CD4-positive, alpha-beta T cell treated with Interleukin-12 subunit alpha and Interleukin-12 subunit beta, for 1 hour (primary cell): ENCODE data around the gene SMO.
"Not testable (repeated sequence)": the region's sequence is repeated elsewhere in the genome, so short reads cannot be mapped to it uniquely, and the experiment has no call there.

Source experiments
- DNase-seq: peaks from one replicate; pipeline ENCODE4 v3.0.0-alpha.2; 2020

The SMO gene

GRCh38 chr7:129169686-129170440 lies 18.6 kb upstream of the SMO start:
- DNase-seq = peak; percentile 3

DNA sequence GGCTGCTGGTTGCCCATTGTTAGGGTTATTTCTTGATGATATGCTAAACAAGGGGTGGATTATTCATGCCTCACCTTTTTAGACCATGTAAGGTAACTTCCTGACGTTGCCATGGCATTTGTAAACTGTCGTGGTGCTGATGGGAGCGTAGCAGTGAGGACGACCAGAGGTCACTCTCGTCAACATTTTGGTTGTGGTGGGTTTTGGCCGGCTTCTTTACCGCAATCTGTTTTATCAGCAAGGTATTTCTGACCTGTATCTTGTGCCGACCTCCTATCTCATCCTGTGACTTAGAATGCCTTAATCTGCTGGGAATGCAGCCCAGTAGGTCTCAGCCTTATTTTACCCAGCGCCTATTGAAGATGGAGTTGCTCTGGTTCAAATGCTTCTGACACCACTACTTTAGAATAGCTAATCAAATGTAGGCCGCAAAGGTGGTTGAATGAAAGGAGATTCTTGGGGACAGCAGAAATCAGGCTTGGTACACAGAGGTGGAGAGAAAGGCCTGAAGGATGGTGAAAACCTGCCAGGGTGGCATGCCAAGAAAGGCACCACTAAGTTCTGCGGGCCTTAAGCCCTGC lies 17.9 kb upstream of the SMO start:
- no peak for DNase-seq

DNA sequence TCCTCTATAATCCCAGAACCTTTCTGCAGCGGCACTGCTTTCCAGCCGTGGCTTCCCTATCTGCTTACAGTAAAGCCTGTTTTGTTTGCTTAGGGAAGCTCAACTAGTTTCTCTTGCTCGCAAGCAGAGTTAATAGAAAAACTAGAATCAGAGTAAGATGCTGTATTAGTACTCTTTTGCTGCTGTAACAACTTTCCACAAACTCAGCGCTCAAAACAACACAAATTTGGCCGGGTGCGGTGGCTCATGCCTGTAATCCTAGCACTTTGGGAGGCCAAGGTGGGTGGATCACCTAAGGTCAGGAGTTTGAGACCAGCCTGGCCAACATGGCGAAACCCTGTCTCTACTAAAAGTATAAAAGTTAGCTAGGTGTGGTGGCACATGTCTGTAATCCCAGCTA lies 14.6 kb upstream of the SMO start:
- not testable (repeated sequence) for DNase-seq

DNA sequence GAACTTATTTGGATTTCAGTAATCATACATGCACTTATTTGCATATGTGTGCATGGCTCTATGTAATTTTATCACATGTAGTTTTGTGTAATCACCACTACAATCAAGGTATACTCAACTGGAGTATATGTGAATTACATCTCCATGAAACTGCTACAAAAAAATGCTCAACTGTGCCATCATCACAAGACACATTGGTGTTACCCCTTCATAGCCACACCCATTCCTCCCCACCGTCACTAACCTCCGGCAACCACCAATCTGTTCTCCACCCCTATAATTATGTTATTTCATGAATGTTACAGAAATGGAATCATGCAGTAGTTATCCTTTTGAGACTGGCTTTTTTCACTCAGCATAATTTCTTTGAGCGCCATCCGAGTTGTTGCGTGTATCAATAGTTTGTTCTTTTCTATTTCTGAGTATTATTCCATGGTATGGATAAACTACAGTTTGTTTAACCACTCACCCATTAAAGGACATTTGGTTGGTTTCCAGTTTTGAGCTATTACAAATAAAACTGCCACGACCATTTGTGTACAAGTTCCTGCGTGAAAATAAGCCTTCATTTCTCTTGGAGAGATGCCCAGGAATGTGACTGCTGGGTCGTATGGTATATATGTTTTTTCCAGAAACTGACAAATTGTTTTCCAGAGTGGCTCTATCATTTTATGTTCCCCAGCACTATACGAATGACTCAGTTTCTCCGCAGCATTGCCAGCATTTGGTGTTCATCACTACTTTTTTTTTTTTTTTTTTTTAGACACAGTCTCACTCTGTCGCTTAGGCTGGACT lies 11.3 kb upstream of the SMO start:
- DNase-seq = no peak

DNA sequence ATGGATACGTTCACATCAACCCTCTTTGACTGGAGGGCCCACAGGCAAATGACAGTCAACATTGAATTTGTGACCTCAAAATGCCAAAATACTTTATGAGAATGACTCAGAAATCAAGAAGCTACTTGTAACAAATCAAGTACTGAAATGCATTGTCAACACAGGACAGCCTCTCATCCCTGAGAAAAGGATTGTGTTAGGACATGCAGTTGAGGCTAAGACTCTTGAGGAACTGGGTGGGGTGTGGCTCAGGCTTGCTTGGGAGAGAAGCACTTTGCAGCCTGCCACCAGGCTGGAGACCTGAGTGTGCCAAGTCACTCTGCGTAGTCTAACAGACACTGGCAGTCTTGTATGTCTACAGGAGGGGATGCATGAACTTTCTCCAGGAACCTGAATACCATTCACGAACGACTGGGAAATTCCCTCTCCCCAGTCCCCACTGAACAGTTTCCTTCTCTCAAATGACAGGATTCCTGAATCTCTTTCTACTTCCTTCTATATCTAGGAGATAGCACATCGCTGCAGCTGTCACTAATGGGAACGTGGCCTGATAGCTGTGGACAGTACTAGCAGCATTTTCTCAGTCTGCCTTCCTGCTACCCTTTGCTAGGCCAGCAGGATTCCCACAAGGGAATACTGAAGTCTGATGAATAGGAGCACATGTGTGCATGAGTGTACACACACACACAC lies 3.3 kb upstream of the SMO start:
- no peak for DNase-seq

DNA sequence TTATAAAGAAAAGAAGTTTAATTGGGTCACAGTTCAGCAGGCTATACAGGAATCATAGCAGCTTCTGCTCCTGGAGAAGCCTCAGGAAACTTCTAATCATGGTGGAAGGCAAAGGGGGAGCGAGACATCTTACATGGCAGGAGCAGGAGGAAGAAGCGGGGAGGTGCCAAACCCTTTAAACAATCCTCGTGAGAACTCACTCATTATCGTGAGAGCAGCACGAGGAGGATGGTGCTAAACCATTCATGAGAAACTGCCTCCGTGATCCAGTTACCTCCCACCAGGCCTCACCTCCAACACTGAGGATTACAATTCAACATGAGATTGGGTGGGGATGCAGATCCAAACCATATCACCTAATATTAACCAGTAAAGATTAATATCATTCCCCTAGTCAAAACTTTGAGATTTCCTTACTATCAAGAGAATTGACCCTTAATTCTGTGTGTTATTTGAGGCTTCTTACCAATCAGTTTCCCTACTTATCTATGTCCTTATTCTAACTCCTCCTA lies 1.6 kb upstream of the SMO start:
- no peak for DNase-seq

GRCh38 chr7:129187681-129188371 lies 607 bp upstream of the SMO start:
- DNase-seq = no peak

DNA sequence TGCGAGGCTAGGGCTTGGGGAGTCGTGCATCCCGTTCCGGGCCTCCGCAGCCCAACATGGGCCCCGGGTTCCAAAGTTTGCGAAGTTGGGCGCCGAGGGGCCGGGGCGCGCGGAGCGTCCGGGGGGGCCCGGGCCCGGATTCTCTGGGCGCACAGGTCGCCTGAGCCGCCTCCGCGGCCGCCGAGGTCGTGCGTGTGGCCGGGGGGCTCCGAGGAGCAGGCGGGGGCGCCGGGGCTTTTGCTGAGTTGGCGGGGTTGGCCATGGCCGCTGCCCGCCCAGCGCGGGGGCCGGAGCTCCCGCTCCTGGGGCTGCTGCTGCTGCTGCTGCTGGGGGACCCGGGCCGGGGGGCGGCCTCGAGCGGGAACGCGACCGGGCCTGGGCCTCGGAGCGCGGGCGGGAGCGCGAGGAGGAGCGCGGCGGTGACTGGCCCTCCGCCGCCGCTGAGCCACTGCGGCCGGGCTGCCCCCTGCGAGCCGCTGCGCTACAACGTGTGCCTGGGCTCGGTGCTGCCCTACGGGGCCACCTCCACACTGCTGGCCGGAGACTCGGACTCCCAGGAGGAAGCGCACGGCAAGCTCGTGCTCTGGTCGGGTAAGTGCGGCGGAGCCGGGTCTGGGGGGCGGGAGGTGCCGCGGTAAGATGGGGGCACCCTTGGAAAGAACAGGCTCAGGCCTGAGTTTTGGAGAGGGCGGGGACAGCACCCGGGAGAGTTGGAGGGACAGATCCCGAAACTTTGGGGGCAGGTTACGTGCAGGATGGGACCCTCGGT lies 643 bp downstream of the SMO start:
- DNase-seq = no peak

DNA sequence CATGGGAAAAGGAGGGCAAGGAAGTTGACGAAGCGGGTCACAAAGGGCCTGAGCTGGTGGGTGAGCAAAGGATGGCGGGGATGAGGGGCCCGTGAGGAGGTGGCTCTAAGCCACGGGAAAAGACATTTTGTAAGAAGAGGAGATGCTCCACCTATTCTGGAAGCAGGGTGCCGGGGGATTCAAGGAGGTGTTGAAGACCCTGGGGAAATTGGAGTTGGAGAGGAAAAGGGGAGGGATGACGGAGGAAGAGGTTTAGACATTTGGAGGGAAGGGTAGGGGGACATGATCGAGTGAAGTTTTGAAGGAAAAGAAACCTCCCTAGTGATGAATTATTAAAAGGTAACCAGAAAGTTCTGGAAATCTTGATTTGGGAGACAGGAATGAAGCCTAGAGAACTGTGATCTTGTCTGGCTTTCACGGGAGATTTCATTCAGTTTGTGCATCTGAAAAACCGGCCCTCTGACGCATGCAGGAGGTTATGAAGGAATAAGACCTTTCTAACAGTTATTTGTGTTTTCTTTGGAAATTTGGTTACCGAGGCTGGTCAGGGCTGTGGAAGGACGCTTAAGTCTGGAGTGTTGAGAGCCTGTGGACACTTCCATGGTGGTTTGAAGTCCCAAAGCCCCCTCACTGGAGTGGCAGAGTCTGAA lies 1.4 kb downstream of the SMO start:
- no peak for DNase-seq

DNA sequence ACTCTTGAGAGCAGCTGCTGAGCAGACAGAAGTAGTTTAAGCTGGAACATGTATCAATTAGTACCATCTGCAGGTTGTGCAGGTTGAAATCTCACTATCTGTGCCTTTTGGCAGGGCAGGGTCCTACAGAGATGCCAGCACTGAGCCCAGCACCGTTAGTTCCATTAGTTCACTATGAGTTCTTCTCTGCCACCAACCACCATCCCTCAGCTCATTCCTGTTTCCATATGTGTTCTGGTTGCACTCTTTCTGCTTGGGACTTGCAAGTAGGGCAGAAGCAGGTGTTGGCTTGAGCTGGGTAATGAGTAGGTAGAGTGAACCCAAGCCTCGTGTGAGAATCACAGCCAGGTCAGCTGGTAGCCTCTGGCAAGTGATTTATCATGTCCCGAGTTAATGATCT lies 2.8 kb downstream of the SMO start:
- DNase-seq = no peak

GRCh38 chr7:129193892-129194291 lies 5.5 kb downstream of the SMO start:
- DNase-seq = no peak

- no peak for DNase-seq
Measured at GRCh38 chr7:129197771-129198170, 9.3 kb downstream of the SMO start.

DNA sequence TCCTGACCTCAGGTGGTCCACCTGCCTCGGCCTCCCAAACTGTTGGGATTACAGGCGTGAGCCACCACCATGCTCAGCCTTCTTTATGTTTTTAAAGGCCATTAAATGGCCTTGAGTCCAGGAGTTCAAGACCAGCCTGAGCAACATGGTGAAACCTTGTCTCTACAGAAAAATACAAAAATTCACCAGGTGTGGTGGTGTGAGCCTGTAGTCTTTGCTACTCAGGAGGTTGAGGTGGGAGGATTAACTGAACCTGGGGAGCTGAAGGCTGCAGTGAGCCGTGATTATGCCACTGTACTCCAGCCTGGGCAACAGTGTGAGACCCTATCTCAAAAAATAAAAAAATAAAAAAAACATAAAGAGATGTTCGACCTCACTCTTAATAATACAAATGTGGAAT lies 11.0 kb downstream of the SMO start:
- DNase-seq = no peak

GRCh38 chr7:129202058-129202777 lies 13.8 kb downstream of the SMO start:
- DNase-seq = no peak

DNA sequence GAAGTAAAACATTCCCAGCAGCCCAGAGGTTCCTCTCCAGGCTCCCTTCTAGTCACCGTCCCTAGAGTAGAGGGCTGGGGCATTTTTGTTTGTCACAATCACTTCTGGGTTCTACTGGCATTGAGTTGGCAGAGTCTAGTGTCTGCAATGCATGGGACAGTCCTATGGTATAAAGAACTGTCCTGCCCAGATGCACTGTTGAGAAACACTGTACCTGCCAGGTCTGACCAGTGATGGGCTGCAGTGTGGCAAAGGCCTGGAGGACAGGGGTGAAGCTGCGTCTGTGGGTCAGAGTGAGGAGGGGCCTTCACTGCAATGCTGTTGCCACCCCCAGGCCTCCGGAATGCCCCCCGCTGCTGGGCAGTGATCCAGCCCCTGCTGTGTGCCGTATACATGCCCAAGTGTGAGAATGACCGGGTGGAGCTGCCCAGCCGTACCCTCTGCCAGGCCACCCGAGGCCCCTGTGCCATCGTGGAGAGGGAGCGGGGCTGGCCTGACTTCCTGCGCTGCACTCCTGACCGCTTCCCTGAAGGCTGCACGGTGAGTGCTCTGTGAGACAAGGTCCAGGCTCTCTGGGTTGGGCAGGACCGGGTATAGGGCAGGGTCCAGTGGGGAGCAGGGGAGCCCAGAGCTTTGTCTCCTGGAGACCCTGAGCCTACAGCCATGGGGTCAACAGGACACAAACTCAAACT lies 14.8 kb downstream of the SMO start:
- no peak for DNase-seq

DNA sequence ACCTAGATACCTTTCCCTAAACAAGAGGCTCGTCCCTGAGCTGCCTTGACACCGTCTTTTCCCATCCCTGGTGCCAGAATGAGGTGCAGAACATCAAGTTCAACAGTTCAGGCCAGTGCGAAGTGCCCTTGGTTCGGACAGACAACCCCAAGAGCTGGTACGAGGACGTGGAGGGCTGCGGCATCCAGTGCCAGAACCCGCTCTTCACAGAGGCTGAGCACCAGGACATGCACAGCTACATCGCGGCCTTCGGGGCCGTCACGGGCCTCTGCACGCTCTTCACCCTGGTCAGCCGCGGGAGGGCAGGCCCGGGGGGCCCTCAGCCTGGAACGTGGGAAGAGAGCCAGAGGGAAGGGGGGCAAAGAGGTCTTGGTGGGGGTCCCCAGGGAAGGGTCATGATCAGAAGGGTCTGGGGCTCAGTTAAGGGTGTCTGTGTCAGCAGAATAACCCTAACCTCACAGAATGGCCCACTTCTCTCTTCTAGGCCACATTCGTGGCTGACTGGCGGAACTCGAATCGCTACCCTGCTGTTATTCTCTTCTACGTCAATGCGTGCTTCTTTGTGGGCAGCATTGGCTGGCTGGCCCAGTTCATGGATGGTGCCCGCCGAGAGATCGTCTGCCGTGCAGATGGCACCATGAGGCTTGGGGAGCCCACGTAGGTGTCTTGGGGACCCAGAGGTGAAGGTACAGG lies 16.8 kb downstream of the SMO start:
- DNase-seq = no peak

DNA sequence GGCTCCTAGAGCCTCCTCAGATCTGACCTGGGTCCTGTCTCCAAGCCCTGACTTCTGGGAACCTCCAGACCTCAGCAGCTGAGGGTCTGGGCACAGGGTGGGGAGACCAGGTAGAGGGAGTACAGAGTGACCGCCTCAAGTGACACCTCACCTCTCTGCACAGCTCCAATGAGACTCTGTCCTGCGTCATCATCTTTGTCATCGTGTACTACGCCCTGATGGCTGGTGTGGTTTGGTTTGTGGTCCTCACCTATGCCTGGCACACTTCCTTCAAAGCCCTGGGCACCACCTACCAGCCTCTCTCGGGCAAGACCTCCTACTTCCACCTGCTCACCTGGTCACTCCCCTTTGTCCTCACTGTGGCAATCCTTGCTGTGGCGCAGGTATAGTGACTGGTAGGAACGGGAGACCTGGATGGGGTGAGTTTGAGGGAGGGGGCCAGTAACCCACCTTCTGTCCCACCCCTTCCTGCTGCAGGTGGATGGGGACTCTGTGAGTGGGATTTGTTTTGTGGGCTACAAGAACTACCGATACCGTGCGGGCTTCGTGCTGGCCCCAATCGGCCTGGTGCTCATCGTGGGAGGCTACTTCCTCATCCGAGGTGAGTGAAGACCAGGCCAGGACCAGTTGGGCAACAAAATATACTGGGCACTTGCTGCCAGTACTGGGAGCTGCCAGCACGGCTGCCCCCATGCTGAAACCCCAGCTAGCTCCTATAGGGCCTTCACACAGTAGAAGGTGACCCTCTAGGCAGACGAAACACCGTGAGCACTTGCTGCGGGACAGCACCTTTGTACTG lies 17.8 kb downstream of the SMO start:
- DNase-seq = no peak

GRCh38 chr7:129208667-129209066 lies 20.2 kb downstream of the SMO start:
- DNase-seq = no peak
